ENCODE data around the gene CAMTA1.

- TF ChIP-seq POLR2A (IDR thresholded peaks at IDR 0.05) = no peak
- TF ChIP-seq, protein P1, sequence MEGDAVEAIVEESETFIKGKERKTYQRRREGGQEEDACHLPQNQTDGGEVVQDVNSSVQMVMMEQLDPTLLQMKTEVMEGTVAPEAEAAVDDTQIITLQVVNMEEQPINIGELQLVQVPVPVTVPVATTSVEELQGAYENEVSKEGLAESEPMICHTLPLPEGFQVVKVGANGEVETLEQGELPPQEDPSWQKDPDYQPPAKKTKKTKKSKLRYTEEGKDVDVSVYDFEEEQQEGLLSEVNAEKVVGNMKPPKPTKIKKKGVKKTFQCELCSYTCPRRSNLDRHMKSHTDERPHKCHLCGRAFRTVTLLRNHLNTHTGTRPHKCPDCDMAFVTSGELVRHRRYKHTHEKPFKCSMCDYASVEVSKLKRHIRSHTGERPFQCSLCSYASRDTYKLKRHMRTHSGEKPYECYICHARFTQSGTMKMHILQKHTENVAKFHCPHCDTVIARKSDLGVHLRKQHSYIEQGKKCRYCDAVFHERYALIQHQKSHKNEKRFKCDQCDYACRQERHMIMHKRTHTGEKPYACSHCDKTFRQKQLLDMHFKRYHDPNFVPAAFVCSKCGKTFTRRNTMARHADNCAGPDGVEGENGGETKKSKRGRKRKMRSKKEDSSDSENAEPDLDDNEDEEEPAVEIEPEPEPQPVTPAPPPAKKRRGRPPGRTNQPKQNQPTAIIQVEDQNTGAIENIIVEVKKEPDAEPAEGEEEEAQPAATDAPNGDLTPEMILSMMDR (IDR thresholded peaks at IDR 0.05) = no peak
Measured at GRCh38 chr1:6809461-6809860, 24.2 kb downstream of the CAMTA1 start.
